GM12878 (cell line): ENCODE measurements around the gene EHD2. TPM values are rescaled to one million over a fixed set of nuclear protein-coding genes. Genes with fewer than 3 reads are reported as not detected.

Experiments used
- ATAC-seq: fragments of 200-7000 bp; cut with Tn5 transposase; 3 replicates; pipeline ENCODE4 v1.9.1; 2020; ENCODE audit warnings: mild to moderate bottlenecking, moderate library complexity
- BruUV-seq: library from RNA; stranded (reverse); fragments of 400-500 nt; replicated peaks from 2 replicates; lab custom pipeline; 2021; lab: Mats Ljungman, UMichigan
- CTCF ChIA-PET: fragments of 300-600 bp; sonication (Branson Sonifier 250); formaldehyde crosslinking; extraction: SDS; loops from one replicate; lab custom pipeline; 2021; ENCODE audit warnings: inconsistent platforms; lab: Yijun Ruan, JAX
- POLR2A ChIA-PET: fragments of 350-600 bp; formaldehyde crosslinking; extraction: SDS; loops from one replicate; lab custom pipeline; 2021; ENCODE audit warnings: inconsistent platforms; lab: Charles Lee
- RAD21 ChIA-PET: fragments of 300-600 bp; sonication (Branson Sonifier 250); formaldehyde crosslinking; loops from one replicate; lab custom pipeline; 2023; ENCODE audit warnings: antibody characterized with exemption; ENCODE audit not compliant: unreplicated experiment; lab: Charles Lee
- SMC1A ChIA-PET: fragments of 300-600 bp; sonication (Branson Sonifier 250); formaldehyde crosslinking; loops from one replicate; lab custom pipeline; 2023; ENCODE audit not compliant: unreplicated experiment, uncharacterized antibody; lab: Charles Lee
- DNase-seq: peaks from one replicate; pipeline ENCODE4 v3.0.0-alpha.2; 2011; ENCODE audit warnings: low read depth, low spot score
- FAIRE-seq: peaks from 3 replicates; lab custom pipeline; 2011; peaks lifted over from hg19 to GRCh38; lab: Jason Lieb, UNC
- H2AFZ ChIP-seq: 2 replicates; pipeline ENCODE4 v1.6.0; 2011; ENCODE audit warnings: low read depth, low read length, control low read depth; ENCODE audit not compliant: control insufficient read depth
- H3K27ac ChIP-seq: 2 replicates; pipeline ENCODE4 v1.5.1; 2011; ENCODE audit warnings: control low read depth; ENCODE audit not compliant: control insufficient read depth, insufficient read depth
- H3K27me3 ChIP-seq, 2 experiments: replicated peaks in 1 of 2; 2 replicates each; pipeline versions ENCODE4 v1.6.0 to v1.6.1; 2011; ENCODE audit warnings: low read length in 1 of 2; ENCODE audit not compliant: control insufficient read depth in 2 of 2, insufficient read depth in 2 of 2
- H3K36me3 ChIP-seq, 2 experiments: 2 replicates each; pipeline ENCODE4 v1.5.1; 2011; ENCODE audit warnings: low read length in 1 of 2; ENCODE audit not compliant: control insufficient read depth in 2 of 2, insufficient read depth in 2 of 2
- H3K4me1 ChIP-seq: 2 replicates; pipeline ENCODE4 v1.6.1; 2011; ENCODE audit warnings: mild to moderate bottlenecking, low read length, moderate library complexity, mixed read lengths; ENCODE audit not compliant: control insufficient read depth, insufficient read depth
- H3K4me2 ChIP-seq: 2 replicates; pipeline ENCODE4 v1.6.0; 2011; ENCODE audit warnings: control low read depth; ENCODE audit not compliant: control insufficient read depth, insufficient read depth
- H3K4me3 ChIP-seq: fragments of 200-600 bp; sonication (generic); 2 replicates; pipeline ENCODE4 v1.5.1; 2016
- H3K79me2 ChIP-seq: 2 replicates; pipeline ENCODE4 v1.6.0; 2011; ENCODE audit warnings: low read length; ENCODE audit not compliant: control insufficient read depth, insufficient read depth
- H3K9ac ChIP-seq: 2 replicates; pipeline ENCODE4 v1.8.0; 2011; ENCODE audit warnings: low read length, control low read depth, mixed read lengths; ENCODE audit not compliant: control insufficient read depth, insufficient read depth
- H3K9me3 ChIP-seq: replicated peaks from 3 replicates; pipeline ENCODE4 v1.5.1; 2011; ENCODE audit warnings: mild to moderate bottlenecking, low read length; ENCODE audit not compliant: control insufficient read depth, insufficient read depth
- H4K20me1 ChIP-seq: 2 replicates; pipeline ENCODE4 v1.6.0; 2011; ENCODE audit not compliant: control insufficient read depth, insufficient read depth
- DPF2 ChIP-seq: fragments of 450-650 bp; IDR thresholded peaks from 2 replicates; pipeline ENCODE4 v1.6.1; 2017; ENCODE audit warnings: mild to moderate bottlenecking
- FOXM1 ChIP-seq: IDR thresholded peaks from 2 replicates; pipeline ENCODE4 v1.6.1; 2012; ENCODE audit warnings: low read depth, mild to moderate bottlenecking, inconsistent platforms, low read length, moderate library complexity
- MTA2 ChIP-seq: fragments of 450-650 bp; IDR thresholded peaks from 2 replicates; pipeline ENCODE4 v1.6.1; 2016; ENCODE audit warnings: low read depth, mild to moderate bottlenecking, moderate library complexity
- PAX8 ChIP-seq: fragments of 450-650 bp; IDR thresholded peaks from 2 replicates; pipeline ENCODE4 v1.6.1; 2017; ENCODE audit warnings: mild to moderate bottlenecking, moderate library complexity
- POLR2AphosphoS5 ChIP-seq: IDR thresholded peaks from 2 replicates; pipeline ENCODE4 v1.6.1; 2011; ENCODE audit warnings: mild to moderate bottlenecking, low read length, inconsistent platforms
- RCOR1 ChIP-seq: conservative IDR thresholded peaks from 2 replicates; pipeline ENCODE4 v1.6.1; 2012; ENCODE audit warnings: low read depth, low read length, improper control_type of control experiment
- SREBF1 ChIP-seq: IDR thresholded peaks from 2 replicates; pipeline ENCODE4 v1.6.1; 2012; ENCODE audit warnings: mild to moderate bottlenecking, low read length
- ZZZ3 ChIP-seq: IDR thresholded peaks from 2 replicates; pipeline ENCODE4 v1.6.1; 2011; ENCODE audit warnings: low read depth; ENCODE audit not compliant: control insufficient read depth, insufficient read length
- WGBS: methylation state at CpG from one replicate; pipeline ENCODE4 v1.1.6; 2016; ENCODE audit warnings: low lambda C conversion rate; ENCODE audit not compliant: insufficient replicate concordance, insufficient coverage; ENCODE audit errors: missing lambda C conversion rate; 5-methylcytosine and 5-hydroxymethylcytosine counted together
- in situ Hi-C: fragments of 300-500 bp; cut with MboI; formaldehyde crosslinking; loops from 9 replicates; pipeline ENCODE4 v1.14.3; 2018; ENCODE audit warnings: mixed read lengths
- intact Hi-C: fragments of 100-400 bp; cut with micrococcal nuclease; formaldehyde crosslinking; loops from one replicate; pipeline ENCODE4 v1.14.2; 2022; ENCODE audit not compliant: unreplicated experiment
- polyA plus RNA-seq, 11 experiments: library from polyadenylated mRNA; depleted of rRNA in 4 of 11; unstranded in 6 of 11; stranded (reverse) in 5 of 11; fragments of >200 nt; fragmentation: Nextera tagmentation in 4 of 11; fragmentation: Illumina TruSeq in 1 of 11; extraction: Ambion mirVana in 4 of 11; extraction: Trizol in 1 of 11; gene quantifications; 1 replicate in 1 of 11; 2 replicates in 10 of 11; pipeline versions ENCODE4 v1.2.1 to v1.2.3, GENCODE V29; 2011 to 2016; ENCODE audit warnings: inconsistent platforms in 2 of 11, missing spikeins in 2 of 11, low read depth in 1 of 11
- total RNA-seq, 4 experiments: library from RNA; depleted of rRNA in 3 of 4; stranded (reverse); fragments of >200 nt in 3 of 4; fragmentation: Illumina TruSeq in 1 of 4; extraction: Trizol in 1 of 4; gene quantifications; 2 replicates each; pipeline versions ENCODE4 v1.2.1 to v1.2.3, GENCODE V29; 2013 to 2021
- TF ChIP-seq, protein P1 (sequence below): fragments of 450-650 bp; formaldehyde crosslinking; IDR thresholded peaks from 2 replicates; pipeline ENCODE4 v1.4.0; 2020; ENCODE audit warnings: mild to moderate bottlenecking, moderate library complexity
- TF ChIP-seq, protein P2 (sequence below), 3 experiments: IDR thresholded peaks in 2 of 3; conservative IDR thresholded peaks in 1 of 3; 2 replicates each; pipeline ENCODE4 v1.5.1; 2011; ENCODE audit warnings: low read depth in 3 of 3, low read length in 3 of 3, mild to moderate bottlenecking in 3 of 3, control low read depth in 2 of 3, moderate library complexity in 2 of 3, inconsistent platforms in 1 of 3, mixed read lengths in 1 of 3; ENCODE audit not compliant: control insufficient read depth in 2 of 3, insufficient read depth in 1 of 3; ENCODE audit errors: extremely low read depth in 1 of 3
- TF ChIP-seq, protein P3 (sequence below): fragments of 450-650 bp; IDR thresholded peaks from 2 replicates; pipeline ENCODE4 v1.6.1; 2017; ENCODE audit warnings: mild to moderate bottlenecking
- TF ChIP-seq, protein P4 (sequence below): fragments of 450-650 bp; conservative IDR thresholded peaks from 2 replicates; pipeline ENCODE4 v1.6.1; 2017; ENCODE audit warnings: mild to moderate bottlenecking, moderate library complexity

The EHD2 gene
- total and polyA plus RNA-seq, 10 of the 15 experiments (the other 5 are each of a cell fraction or from before 2014, with no cell fraction given): 0.12 to 0.24 (median 0.23) TPM; not detected in 7

DNA sequence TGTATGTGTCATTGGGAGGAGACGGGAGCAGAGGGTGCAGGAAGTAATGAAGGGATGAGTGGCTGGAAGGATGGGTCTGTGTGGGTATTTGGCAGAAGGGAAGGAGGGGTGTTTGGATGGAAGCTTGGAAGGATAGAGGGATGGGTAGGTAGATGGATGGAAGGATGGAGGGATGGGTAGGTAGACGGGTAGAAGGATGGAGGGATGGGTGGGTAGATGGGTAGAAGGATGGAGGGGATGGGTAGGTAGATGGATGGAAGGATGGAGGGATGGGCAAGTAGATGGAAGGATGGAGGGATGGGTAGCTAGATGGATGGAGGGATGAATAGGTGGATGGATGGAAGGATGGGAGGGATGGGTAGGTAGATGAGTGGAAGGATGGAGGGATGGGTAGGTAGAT, 41.7 kb upstream of the EHD2 start:
- RAD21 ChIA-PET: no interaction called here
- 100% methylated on average over 2 of the region's 2 CpGs for WGBS
- H3K36me3 ChIP-seq: peaks cover 2 to 8% of the 10 kb centered on the region in 2 experiments; a peak in 3 of 4 replicates
- in situ Hi-C loops (no loop called here), intact Hi-C loops (no loop called here)
- no peak overlapping the region for H3K27ac ChIP-seq
- POLR2A ChIA-PET: no interaction called here
- H3K27me3 ChIP-seq: no peaks in the 10 kb centered on the region
- no peak for ATAC-seq
- no peak overlapping the region for H2AFZ ChIP-seq
- H3K4me1 ChIP-seq: no peaks in the 10 kb centered on the region
- BruUV-seq: no TSS peak
- CTCF ChIA-PET: no interaction called here
- no peak for FAIRE-seq
- H4K20me1 ChIP-seq: no peaks in the 10 kb centered on the region
- no peaks in the 10 kb centered on the region for H3K9me3 ChIP-seq
- H3K4me2 ChIP-seq: no peak overlapping the region
- H3K79me2 ChIP-seq: no peaks in the 10 kb centered on the region
- no peak for DNase-seq
- SMC1A ChIA-PET: no interaction called here
- no peak overlapping the region for H3K4me3 ChIP-seq
- no peak overlapping the region for H3K9ac ChIP-seq
- TF ChIP-seq, protein P1, sequence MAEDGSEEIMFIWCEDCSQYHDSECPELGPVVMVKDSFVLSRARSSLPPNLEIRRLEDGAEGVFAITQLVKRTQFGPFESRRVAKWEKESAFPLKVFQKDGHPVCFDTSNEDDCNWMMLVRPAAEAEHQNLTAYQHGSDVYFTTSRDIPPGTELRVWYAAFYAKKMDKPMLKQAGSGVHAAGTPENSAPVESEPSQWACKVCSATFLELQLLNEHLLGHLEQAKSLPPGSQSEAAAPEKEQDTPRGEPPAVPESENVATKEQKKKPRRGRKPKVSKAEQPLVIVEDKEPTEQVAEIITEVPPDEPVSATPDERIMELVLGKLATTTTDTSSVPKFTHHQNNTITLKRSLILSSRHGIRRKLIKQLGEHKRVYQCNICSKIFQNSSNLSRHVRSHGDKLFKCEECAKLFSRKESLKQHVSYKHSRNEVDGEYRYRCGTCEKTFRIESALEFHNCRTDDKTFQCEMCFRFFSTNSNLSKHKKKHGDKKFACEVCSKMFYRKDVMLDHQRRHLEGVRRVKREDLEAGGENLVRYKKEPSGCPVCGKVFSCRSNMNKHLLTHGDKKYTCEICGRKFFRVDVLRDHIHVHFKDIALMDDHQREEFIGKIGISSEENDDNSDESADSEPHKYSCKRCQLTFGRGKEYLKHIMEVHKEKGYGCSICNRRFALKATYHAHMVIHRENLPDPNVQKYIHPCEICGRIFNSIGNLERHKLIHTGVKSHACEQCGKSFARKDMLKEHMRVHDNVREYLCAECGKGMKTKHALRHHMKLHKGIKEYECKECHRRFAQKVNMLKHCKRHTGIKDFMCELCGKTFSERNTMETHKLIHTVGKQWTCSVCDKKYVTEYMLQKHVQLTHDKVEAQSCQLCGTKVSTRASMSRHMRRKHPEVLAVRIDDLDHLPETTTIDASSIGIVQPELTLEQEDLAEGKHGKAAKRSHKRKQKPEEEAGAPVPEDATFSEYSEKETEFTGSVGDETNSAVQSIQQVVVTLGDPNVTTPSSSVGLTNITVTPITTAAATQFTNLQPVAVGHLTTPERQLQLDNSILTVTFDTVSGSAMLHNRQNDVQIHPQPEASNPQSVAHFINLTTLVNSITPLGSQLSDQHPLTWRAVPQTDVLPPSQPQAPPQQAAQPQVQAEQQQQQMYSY (CRISPR knock-in tag): no peak
- TF ChIP-seq MTA2 (no peak), SREBF1 (no peak), PAX8 (no peak), RCOR1 (no peak), POLR2AphosphoS5 (no peak), ZZZ3 (no peak), FOXM1 (no peak), DPF2 (no peak)
- TF ChIP-seq, protein P2, sequence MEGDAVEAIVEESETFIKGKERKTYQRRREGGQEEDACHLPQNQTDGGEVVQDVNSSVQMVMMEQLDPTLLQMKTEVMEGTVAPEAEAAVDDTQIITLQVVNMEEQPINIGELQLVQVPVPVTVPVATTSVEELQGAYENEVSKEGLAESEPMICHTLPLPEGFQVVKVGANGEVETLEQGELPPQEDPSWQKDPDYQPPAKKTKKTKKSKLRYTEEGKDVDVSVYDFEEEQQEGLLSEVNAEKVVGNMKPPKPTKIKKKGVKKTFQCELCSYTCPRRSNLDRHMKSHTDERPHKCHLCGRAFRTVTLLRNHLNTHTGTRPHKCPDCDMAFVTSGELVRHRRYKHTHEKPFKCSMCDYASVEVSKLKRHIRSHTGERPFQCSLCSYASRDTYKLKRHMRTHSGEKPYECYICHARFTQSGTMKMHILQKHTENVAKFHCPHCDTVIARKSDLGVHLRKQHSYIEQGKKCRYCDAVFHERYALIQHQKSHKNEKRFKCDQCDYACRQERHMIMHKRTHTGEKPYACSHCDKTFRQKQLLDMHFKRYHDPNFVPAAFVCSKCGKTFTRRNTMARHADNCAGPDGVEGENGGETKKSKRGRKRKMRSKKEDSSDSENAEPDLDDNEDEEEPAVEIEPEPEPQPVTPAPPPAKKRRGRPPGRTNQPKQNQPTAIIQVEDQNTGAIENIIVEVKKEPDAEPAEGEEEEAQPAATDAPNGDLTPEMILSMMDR (IDR thresholded peaks at IDR 0.05 in 2 of 3, conservative IDR thresholded peaks at IDR 0.05 in 1 of 3; ENCODE audit: control insufficient read depth in 2 of 3, extremely low read depth in 1 of 3, insufficient read depth in 1 of 3, low read depth in 3 of 3, low read length in 3 of 3): no peak
- TF ChIP-seq, protein P3, sequence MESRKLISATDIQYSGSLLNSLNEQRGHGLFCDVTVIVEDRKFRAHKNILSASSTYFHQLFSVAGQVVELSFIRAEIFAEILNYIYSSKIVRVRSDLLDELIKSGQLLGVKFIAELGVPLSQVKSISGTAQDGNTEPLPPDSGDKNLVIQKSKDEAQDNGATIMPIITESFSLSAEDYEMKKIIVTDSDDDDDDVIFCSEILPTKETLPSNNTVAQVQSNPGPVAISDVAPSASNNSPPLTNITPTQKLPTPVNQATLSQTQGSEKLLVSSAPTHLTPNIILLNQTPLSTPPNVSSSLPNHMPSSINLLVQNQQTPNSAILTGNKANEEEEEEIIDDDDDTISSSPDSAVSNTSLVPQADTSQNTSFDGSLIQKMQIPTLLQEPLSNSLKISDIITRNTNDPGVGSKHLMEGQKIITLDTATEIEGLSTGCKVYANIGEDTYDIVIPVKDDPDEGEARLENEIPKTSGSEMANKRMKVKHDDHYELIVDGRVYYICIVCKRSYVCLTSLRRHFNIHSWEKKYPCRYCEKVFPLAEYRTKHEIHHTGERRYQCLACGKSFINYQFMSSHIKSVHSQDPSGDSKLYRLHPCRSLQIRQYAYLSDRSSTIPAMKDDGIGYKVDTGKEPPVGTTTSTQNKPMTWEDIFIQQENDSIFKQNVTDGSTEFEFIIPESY: no peak
- TF ChIP-seq, protein P4, sequence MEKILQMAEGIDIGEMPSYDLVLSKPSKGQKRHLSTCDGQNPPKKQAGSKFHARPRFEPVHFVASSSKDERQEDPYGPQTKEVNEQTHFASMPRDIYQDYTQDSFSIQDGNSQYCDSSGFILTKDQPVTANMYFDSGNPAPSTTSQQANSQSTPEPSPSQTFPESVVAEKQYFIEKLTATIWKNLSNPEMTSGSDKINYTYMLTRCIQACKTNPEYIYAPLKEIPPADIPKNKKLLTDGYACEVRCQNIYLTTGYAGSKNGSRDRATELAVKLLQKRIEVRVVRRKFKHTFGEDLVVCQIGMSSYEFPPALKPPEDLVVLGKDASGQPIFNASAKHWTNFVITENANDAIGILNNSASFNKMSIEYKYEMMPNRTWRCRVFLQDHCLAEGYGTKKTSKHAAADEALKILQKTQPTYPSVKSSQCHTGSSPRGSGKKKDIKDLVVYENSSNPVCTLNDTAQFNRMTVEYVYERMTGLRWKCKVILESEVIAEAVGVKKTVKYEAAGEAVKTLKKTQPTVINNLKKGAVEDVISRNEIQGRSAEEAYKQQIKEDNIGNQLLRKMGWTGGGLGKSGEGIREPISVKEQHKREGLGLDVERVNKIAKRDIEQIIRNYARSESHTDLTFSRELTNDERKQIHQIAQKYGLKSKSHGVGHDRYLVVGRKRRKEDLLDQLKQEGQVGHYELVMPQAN: no peak
